SU-DHL-6 (cell line): ENCODE results near the gene ALS2.

Source experiments
- H2AFZ ChIP-seq: fragments of 200-600 bp; sonication (generic); 2 replicates; pipeline ENCODE4 v1.6.1; 2014; ENCODE audit warnings: low read depth, mild to moderate bottlenecking, moderate library complexity, mixed read lengths, antibody characterized with exemption, low read length; ENCODE audit not compliant: severe bottlenecking
- H3F3A ChIP-seq: fragments of 200-600 bp; shearing (Covaris generic); 2 replicates; pipeline ENCODE4 v1.6.0; 2016; ENCODE audit warnings: antibody characterized with exemption, mild to moderate bottlenecking; ENCODE audit not compliant: insufficient read depth
- H3K27ac ChIP-seq: fragments of 200-600 bp; sonication (generic); 2 replicates; pipeline ENCODE4 v1.5.1; 2016; ENCODE audit warnings: low read depth, mild to moderate bottlenecking, low read length, moderate library complexity, mixed read lengths
- H3K27me3 ChIP-seq: fragments of 200-600 bp; sonication (generic), shearing (Covaris generic); 2 replicates; pipeline ENCODE4 v1.6.0; 2014; ENCODE audit warnings: mild to moderate bottlenecking, low read length
- H3K36me3 ChIP-seq: fragments of 200-600 bp; sonication (generic); 2 replicates; pipeline ENCODE4 v1.6.1; 2014; ENCODE audit warnings: mild to moderate bottlenecking, low read length, mixed read lengths
- H3K4me2 ChIP-seq: fragments of 300-600, 200-600 bp; shearing (Covaris generic), sonication (generic); 2 replicates; pipeline ENCODE4 v1.6.0; 2014; ENCODE audit warnings: low read length, low read depth, mild to moderate bottlenecking; ENCODE audit not compliant: poor library complexity, severe bottlenecking
- H3K4me3 ChIP-seq: fragments of 200-600 bp; sonication (generic); 2 replicates; pipeline ENCODE4 v1.5.1; 2014; ENCODE audit warnings: antibody characterized with exemption, low read length, mild to moderate bottlenecking, mixed read lengths; ENCODE audit not compliant: insufficient read depth, poor library complexity, severe bottlenecking
- H3K79me2 ChIP-seq: fragments of 200-600 bp; sonication (generic); 2 replicates; pipeline ENCODE4 v1.6.1; 2014; ENCODE audit warnings: mild to moderate bottlenecking, low read length, moderate library complexity; ENCODE audit not compliant: insufficient read depth
- H3K9ac ChIP-seq: fragments of 200-600 bp; sonication (generic); 2 replicates; pipeline ENCODE4 v1.7.0; 2014; ENCODE audit warnings: mild to moderate bottlenecking, low read length
- H3K9me2 ChIP-seq: fragments of 200-600 bp; sonication (generic); replicated peaks from 2 replicates; pipeline ENCODE4 v1.6.1; 2014; ENCODE audit warnings: low read length; ENCODE audit not compliant: insufficient read depth
- H3K9me3 ChIP-seq: fragments of 200-600 bp; sonication (generic); 2 replicates; pipeline ENCODE4 v1.6.1; 2014; ENCODE audit warnings: low read length, mixed read lengths; ENCODE audit not compliant: insufficient read depth
- H4K20me1 ChIP-seq: fragments of 200-600 bp; sonication (generic); 2 replicates; pipeline ENCODE4 v1.6.1; 2014; ENCODE audit warnings: low read depth, mild to moderate bottlenecking, antibody characterized with exemption, low read length, moderate library complexity, mixed read lengths
- EZH2phosphoT487 ChIP-seq: fragments of 200-600 bp; sonication (generic), shearing (Covaris generic); conservative IDR thresholded peaks from 2 replicates; pipeline ENCODE4 v1.6.1; 2018; ENCODE audit warnings: mild to moderate bottlenecking, antibody characterized with exemption, low read length, moderate library complexity, mixed read lengths
- TF ChIP-seq, protein P1 (sequence below): fragments of 200-600 bp; sonication (generic); IDR thresholded peaks from one replicate; pipeline ENCODE4 v1.5.1; 2017; ENCODE audit warnings: antibody characterized with exemption, mild to moderate bottlenecking, low read length, moderate library complexity; ENCODE audit not compliant: insufficient read depth, poor library complexity, severe bottlenecking

ALS2 gene

GRCh38 chr2:201790989-201791388 is 10.3 kb upstream of the ALS2 start:
- TF ChIP-seq, protein P1, sequence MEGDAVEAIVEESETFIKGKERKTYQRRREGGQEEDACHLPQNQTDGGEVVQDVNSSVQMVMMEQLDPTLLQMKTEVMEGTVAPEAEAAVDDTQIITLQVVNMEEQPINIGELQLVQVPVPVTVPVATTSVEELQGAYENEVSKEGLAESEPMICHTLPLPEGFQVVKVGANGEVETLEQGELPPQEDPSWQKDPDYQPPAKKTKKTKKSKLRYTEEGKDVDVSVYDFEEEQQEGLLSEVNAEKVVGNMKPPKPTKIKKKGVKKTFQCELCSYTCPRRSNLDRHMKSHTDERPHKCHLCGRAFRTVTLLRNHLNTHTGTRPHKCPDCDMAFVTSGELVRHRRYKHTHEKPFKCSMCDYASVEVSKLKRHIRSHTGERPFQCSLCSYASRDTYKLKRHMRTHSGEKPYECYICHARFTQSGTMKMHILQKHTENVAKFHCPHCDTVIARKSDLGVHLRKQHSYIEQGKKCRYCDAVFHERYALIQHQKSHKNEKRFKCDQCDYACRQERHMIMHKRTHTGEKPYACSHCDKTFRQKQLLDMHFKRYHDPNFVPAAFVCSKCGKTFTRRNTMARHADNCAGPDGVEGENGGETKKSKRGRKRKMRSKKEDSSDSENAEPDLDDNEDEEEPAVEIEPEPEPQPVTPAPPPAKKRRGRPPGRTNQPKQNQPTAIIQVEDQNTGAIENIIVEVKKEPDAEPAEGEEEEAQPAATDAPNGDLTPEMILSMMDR = no peak
- TF ChIP-seq EZH2phosphoT487 = no peak
- Histone ChIP-seq H3K4me3 (no peak overlapping the region), H3K27ac (no peak overlapping the region), H4K20me1 (no peaks in the 10 kb centered on the region), H3K9ac (no peak overlapping the region), H3K9me2 (no peaks in the 10 kb centered on the region), H3K79me2 (no peaks in the 10 kb centered on the region), H3K4me2 (no peak overlapping the region), H2AFZ (no peak overlapping the region), H3K36me3 (no peaks in the 10 kb centered on the region), H3K27me3 (no peaks in the 10 kb centered on the region), H3K9me3 (no peaks in the 10 kb centered on the region), H3F3A (no peaks in the 10 kb centered on the region)

GRCh38 chr2:201790291-201790690 is 9.6 kb upstream of the ALS2 start:
- no peak overlapping the region for H3K4me3 ChIP-seq
- H2AFZ ChIP-seq = no peak overlapping the region
- no peaks in the 10 kb centered on the region for H3K27me3 ChIP-seq
- TF ChIP-seq EZH2phosphoT487 = no peak
- TF ChIP-seq, protein P1 = no peak
- H3K27ac ChIP-seq = no peak overlapping the region
- no peaks in the 10 kb centered on the region for H3F3A ChIP-seq
- H4K20me1 ChIP-seq = no peaks in the 10 kb centered on the region
- no peaks in the 10 kb centered on the region for H3K79me2 ChIP-seq
- no peak overlapping the region for H3K4me2 ChIP-seq
- H3K36me3 ChIP-seq = no peaks in the 10 kb centered on the region
- H3K9ac ChIP-seq = no peak overlapping the region
- H3K9me3 ChIP-seq = no peaks in the 10 kb centered on the region
- H3K9me2 ChIP-seq = no peaks in the 10 kb centered on the region

GRCh38 chr2:201789395-201789794 is 8.7 kb upstream of the ALS2 start:
- H3K36me3 ChIP-seq = no peaks in the 10 kb centered on the region
- no peak overlapping the region for H3K4me2 ChIP-seq
- H3K9me3 ChIP-seq = no peaks in the 10 kb centered on the region
- no peak overlapping the region for H3K9ac ChIP-seq
- H3K27ac ChIP-seq = no peak overlapping the region
- H3K4me3 ChIP-seq = no peak overlapping the region
- TF ChIP-seq, protein P1 = no peak
- no peak for TF ChIP-seq EZH2phosphoT487
- H3K79me2 ChIP-seq = no peaks in the 10 kb centered on the region
- no peaks in the 10 kb centered on the region for H3F3A ChIP-seq
- H3K27me3 ChIP-seq = no peaks in the 10 kb centered on the region
- H2AFZ ChIP-seq = no peak overlapping the region
- no peaks in the 10 kb centered on the region for H4K20me1 ChIP-seq
- no peaks in the 10 kb centered on the region for H3K9me2 ChIP-seq

GRCh38 chr2:201788371-201788770 is 7.6 kb upstream of the ALS2 start:
- H4K20me1 ChIP-seq = no peaks in the 10 kb centered on the region
- H3K27me3 ChIP-seq = no peaks in the 10 kb centered on the region
- no peaks in the 10 kb centered on the region for H3F3A ChIP-seq
- H3K27ac ChIP-seq = no peak overlapping the region
- no peak overlapping the region for H3K4me3 ChIP-seq
- no peak overlapping the region for H3K9ac ChIP-seq
- no peaks in the 10 kb centered on the region for H3K79me2 ChIP-seq
- no peak for TF ChIP-seq EZH2phosphoT487
- TF ChIP-seq, protein P1 = no peak
- H3K36me3 ChIP-seq = no peaks in the 10 kb centered on the region
- no peak overlapping the region for H2AFZ ChIP-seq
- H3K4me2 ChIP-seq = no peak overlapping the region
- H3K9me3 ChIP-seq = no peaks in the 10 kb centered on the region
- H3K9me2 ChIP-seq = no peaks in the 10 kb centered on the region
